WTC11 (cell line): Measurements from ENCODE around the gene POMT1. TPM values are rescaled to one million over a fixed set of nuclear protein-coding genes. Genes with fewer than 3 reads are reported as not detected.
"Not testable (repeated sequence)": the region's sequence is repeated elsewhere in the genome, so short reads cannot be mapped to it uniquely, and the experiment has no call there.

Source experiments
- ATAC-seq: fragments of 200-7000 bp; cut with Tn5 transposase; 2 replicates; pipeline ENCODE4 v1.10.0; 2021; ENCODE audit warnings: mild to moderate bottlenecking, moderate library complexity
- CTCF ChIA-PET: fragments of 300-600 bp; sonication (Branson Sonifier 250); formaldehyde crosslinking; loops from one replicate; lab custom pipeline; 2021; ENCODE audit warnings: antibody characterized with exemption; lab: Charles Lee
- POLR2A ChIA-PET: fragments of 350-600 bp; sonication (Branson Sonifier 250); formaldehyde crosslinking; loops from one replicate; lab custom pipeline; 2021; ENCODE audit warnings: antibody characterized with exemption; lab: Charles Lee
- DNase-seq: peaks from one replicate; pipeline ENCODE4 v3.0.0; 2021; ENCODE audit warnings: low spot score
- H3K27ac Mint-ChIP-seq: 2 replicates; pipeline ENCODE4 v1.8.0; 2021; ENCODE audit warnings: mixed read lengths
- H3K27me3 Mint-ChIP-seq: 2 replicates; pipeline ENCODE4 v1.8.0; 2021; ENCODE audit warnings: low read depth, mild to moderate bottlenecking, moderate library complexity, mixed read lengths
- H3K36me3 Mint-ChIP-seq: 2 replicates; pipeline ENCODE4 v1.8.0; 2021; ENCODE audit warnings: mixed read lengths
- H3K4me1 Mint-ChIP-seq: 2 replicates; pipeline ENCODE4 v1.8.0; 2022; ENCODE audit warnings: mixed read lengths
- H3K4me3 Mint-ChIP-seq: 2 replicates; pipeline ENCODE4 v1.8.0; 2021; ENCODE audit warnings: mild to moderate bottlenecking, moderate library complexity, mixed read lengths
- H3K9me3 Mint-ChIP-seq: 2 replicates; pipeline ENCODE4 v1.8.0; 2021; ENCODE audit warnings: mixed read lengths
- ATF1 ChIP-seq: sonication (generic); formaldehyde crosslinking; IDR thresholded peaks from 2 replicates; pipeline ENCODE4 v1.8.1; 2023; ENCODE audit warnings: mild to moderate bottlenecking, moderate library complexity, missing genetic modification reagents
- FOXJ3 ChIP-seq: sonication (generic); formaldehyde crosslinking; IDR thresholded peaks from 2 replicates; pipeline ENCODE4 v1.9.0; 2021; ENCODE audit warnings: missing genetic modification reagents, mild to moderate bottlenecking, borderline replicate concordance
- NR3C1 ChIP-seq: sonication (generic); formaldehyde crosslinking; conservative IDR thresholded peaks from 2 replicates; pipeline ENCODE4 v1.8.1; 2023; ENCODE audit warnings: low read depth, mild to moderate bottlenecking, missing genetic modification reagents
- PRRX2 ChIP-seq: fragments of 250-450 bp; sonication (Bioruptor Pico); IDR thresholded peaks from 2 replicates; pipeline ENCODE4 v1.8.0; 2021; ENCODE audit warnings: mild to moderate bottlenecking
- SMAD3 ChIP-seq: sonication (generic); formaldehyde crosslinking; IDR thresholded peaks from 2 replicates; pipeline ENCODE4 v1.8.0; 2022; ENCODE audit warnings: missing genetic modification reagents, mild to moderate bottlenecking, borderline replicate concordance
- SP1 ChIP-seq: sonication (generic); formaldehyde crosslinking; conservative IDR thresholded peaks from 2 replicates; pipeline ENCODE4 v1.8.1; 2022; ENCODE audit warnings: missing genetic modification reagents
- ZNF232 ChIP-seq: sonication (generic); formaldehyde crosslinking; IDR thresholded peaks from 2 replicates; pipeline ENCODE4 v1.8.0; 2022; ENCODE audit warnings: mild to moderate bottlenecking, missing genetic modification reagents
- ZNF396 ChIP-seq: fragments of 250-450 bp; sonication (Bioruptor Pico); IDR thresholded peaks from 2 replicates; pipeline ENCODE4 v1.8.0; 2021; ENCODE audit warnings: mild to moderate bottlenecking, moderate library complexity, borderline replicate concordance
- ZNF416 ChIP-seq: fragments of 250-450 bp; sonication (Bioruptor Pico); IDR thresholded peaks from 2 replicates; pipeline ENCODE4 v1.9.0; 2021; ENCODE audit warnings: mild to moderate bottlenecking, inconsistent platforms
- ZNF423 ChIP-seq: fragments of 250-450 bp; sonication (Bioruptor Pico); IDR thresholded peaks from 2 replicates; pipeline ENCODE4 v2.1.2; 2022; ENCODE audit warnings: mild to moderate bottlenecking, moderate library complexity
- total RNA-seq: library from RNA; stranded (reverse); gene quantifications from 3 replicates; pipeline ENCODE4 v1.2.3, GENCODE V29; 2021
- TF ChIP-seq, protein P1 (sequence below): sonication (generic); formaldehyde crosslinking; IDR thresholded peaks from 2 replicates; pipeline ENCODE4 v1.8.0; 2023; ENCODE audit warnings: mild to moderate bottlenecking, missing genetic modification reagents
- TF ChIP-seq, protein P2 (sequence below): sonication (generic); formaldehyde crosslinking; IDR thresholded peaks from 2 replicates; pipeline ENCODE4 v1.8.1; 2022; ENCODE audit warnings: low read depth, missing genetic modification reagents, borderline replicate concordance
- TF ChIP-seq, protein P3 (sequence below): fragments of 250-450 bp; sonication (Bioruptor Pico); IDR thresholded peaks from 2 replicates; pipeline ENCODE4 v2.1.2; 2022; ENCODE audit warnings: mild to moderate bottlenecking, moderate library complexity
- TF ChIP-seq, protein P4 (sequence below): sonication (generic); formaldehyde crosslinking; IDR thresholded peaks from 2 replicates; pipeline ENCODE4 v1.8.0; 2022; ENCODE audit warnings: mild to moderate bottlenecking, missing genetic modification reagents
- TF ChIP-seq, protein P5 (sequence below): sonication (generic); formaldehyde crosslinking; IDR thresholded peaks from 2 replicates; pipeline ENCODE4 v1.8.0; 2023; ENCODE audit warnings: missing genetic modification reagents

Gene POMT1
- total RNA-seq, 1 experiment from 2014 or later, result 36.2 TPM

DNA sequence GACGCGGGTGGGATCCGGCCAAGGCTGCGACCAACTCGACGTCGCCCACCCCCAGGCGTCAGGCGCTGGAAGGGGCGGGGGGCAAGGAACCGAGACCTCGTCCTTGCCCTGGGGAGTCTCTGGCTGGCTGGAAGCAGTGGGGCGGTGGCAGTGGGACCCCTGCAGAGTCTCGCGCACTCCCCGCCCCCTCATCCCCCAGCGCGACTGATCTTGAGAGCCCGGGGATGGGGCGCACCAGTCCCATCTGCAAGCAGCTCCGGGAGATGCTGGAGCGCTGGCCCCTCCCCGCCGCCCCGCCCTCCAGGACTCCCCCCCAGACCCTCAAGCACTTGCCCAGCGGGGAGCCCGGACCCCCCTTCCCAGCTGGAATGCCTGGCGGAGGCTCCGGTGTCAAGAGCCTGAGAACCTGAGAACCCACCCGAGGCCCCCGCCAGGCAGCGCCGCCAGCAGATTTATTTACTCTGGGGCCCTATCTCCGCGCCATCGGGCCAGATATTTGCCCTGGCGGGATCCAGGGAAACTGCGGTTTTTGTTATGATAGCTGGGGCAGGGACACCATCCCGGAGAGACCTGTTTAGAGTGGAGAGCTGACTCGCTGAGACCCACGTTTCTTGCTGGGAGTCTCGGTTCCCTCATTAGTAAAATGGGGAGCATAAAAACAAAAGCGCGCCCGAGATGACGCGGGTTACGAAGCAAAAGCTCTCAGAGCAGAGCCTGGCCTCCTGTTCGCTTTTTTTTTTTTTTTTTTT, 43.8 kb downstream of the POMT1 start:
- ChIA-PET POLR2A (interaction anchor here (0.9 to 1.7 kb wide), 3 partner anchors 8 to 12 kb away, joined by 3 to 4 read pairs (median 3); no protein-coding TSS in a partner anchor), CTCF (interaction anchor here (0.6 to 2.0 kb wide), 14 partner anchors 11 to 328 kb away, joined by 3 to 11 read pairs (median 3); no protein-coding TSS in a partner anchor)
- peak; percentile 69 for DNase-seq
- TF ChIP-seq, protein P1, sequence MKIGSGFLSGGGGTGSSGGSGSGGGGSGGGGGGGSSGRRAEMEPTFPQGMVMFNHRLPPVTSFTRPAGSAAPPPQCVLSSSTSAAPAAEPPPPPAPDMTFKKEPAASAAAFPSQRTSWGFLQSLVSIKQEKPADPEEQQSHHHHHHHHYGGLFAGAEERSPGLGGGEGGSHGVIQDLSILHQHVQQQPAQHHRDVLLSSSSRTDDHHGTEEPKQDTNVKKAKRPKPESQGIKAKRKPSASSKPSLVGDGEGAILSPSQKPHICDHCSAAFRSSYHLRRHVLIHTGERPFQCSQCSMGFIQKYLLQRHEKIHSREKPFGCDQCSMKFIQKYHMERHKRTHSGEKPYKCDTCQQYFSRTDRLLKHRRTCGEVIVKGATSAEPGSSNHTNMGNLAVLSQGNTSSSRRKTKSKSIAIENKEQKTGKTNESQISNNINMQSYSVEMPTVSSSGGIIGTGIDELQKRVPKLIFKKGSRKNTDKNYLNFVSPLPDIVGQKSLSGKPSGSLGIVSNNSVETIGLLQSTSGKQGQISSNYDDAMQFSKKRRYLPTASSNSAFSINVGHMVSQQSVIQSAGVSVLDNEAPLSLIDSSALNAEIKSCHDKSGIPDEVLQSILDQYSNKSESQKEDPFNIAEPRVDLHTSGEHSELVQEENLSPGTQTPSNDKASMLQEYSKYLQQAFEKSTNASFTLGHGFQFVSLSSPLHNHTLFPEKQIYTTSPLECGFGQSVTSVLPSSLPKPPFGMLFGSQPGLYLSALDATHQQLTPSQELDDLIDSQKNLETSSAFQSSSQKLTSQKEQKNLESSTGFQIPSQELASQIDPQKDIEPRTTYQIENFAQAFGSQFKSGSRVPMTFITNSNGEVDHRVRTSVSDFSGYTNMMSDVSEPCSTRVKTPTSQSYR, result no peak
- no peak for TF ChIP-seq NR3C1 (CRISPR knock-in tag)
- peak; percentile 45 for ATAC-seq
- H3K27ac Mint-ChIP-seq, result no peak overlapping the region
- peaks cover 41% of the 10 kb centered on the region for H3K36me3 Mint-ChIP-seq
- peak overlapping the region; percentile 68 for H3K4me3 Mint-ChIP-seq
- H3K27me3 Mint-ChIP-seq, result peaks cover 79% of the 10 kb centered on the region
- peaks cover 53% of the 10 kb centered on the region for H3K9me3 Mint-ChIP-seq
- peaks cover 7% of the 10 kb centered on the region for H3K4me1 Mint-ChIP-seq

DNA sequence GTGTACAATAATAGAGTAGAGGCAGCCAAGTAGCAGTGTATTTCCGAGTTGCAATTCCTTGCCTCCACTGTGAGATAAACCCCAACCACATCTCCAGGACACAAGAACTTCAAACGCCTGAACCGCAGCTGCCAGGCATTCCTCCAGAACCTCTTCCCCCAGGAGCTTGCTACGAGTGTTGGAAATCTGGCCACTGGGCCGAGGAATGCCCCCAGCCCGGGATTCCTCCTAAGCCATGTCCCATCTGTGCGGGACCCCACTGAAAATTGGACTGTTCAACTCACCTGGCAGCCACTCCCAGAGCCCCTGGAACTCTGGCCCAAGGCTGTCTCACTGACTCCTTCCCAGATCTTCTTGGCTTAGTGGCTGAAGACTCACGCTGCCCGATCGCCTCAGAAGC, 46.5 kb downstream of the POMT1 start:
- Mint-ChIP-seq H3K36me3 (peaks cover 25% of the 10 kb centered on the region), H3K9me3 (peaks cover 40% of the 10 kb centered on the region), H3K27me3 (peaks cover 89% of the 10 kb centered on the region)
- ATAC-seq, DNase-seq, H3K27ac Mint-ChIP-seq, H3K4me1 Mint-ChIP-seq, POLR2A ChIA-PET, CTCF ChIA-PET, H3K4me3 Mint-ChIP-seq: not testable (repeated sequence)

DNA sequence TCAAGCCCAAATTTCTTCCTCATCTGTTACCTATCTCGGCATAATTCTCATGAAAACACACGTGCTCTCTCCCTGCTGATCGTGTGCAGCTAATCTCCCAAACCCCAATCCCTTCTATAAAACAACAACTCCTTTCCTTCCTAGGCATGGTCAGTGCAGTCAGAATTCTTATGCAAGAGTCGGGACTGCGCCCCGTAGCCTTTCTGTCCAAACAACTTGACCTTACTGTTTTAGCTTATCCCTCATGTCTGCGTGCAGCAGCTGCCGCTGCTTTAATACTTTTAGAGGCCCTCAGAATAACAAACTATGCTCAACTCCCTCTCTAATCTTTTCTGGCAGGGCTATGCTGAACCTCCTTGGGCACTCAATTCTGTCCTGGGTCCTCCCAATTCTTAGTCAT, 47.7 kb downstream of the POMT1 start:
- H3K4me3 Mint-ChIP-seq, H3K27ac Mint-ChIP-seq, POLR2A ChIA-PET, CTCF ChIA-PET, DNase-seq, ATAC-seq: not testable (repeated sequence)
- Mint-ChIP-seq H3K9me3 (peaks cover 35% of the 10 kb centered on the region), H3K4me1 (peaks cover 10% of the 10 kb centered on the region), H3K27me3 (peaks cover 87% of the 10 kb centered on the region), H3K36me3 (peaks cover 22% of the 10 kb centered on the region)

DNA sequence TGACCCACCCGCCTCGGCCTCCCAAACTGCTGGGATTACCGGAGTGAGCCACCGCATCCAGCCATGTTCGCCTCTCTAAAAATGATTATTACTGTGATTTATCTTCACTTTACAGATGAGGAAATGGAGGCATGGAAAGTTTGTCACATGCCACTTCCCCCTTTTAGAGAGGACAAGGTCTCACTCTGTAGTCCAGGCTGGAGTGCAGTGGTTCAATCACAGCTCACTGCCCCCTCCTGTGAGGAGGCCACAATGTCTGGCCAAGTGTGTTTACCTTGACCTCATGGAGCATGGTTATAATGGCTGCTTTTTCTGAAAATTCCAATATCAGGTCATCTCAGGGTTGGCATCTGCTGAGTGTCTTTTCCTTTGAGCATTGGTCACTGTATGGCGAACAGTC, 49.3 kb downstream of the POMT1 start:
- Mint-ChIP-seq H3K27me3 (peaks cover 87% of the 10 kb centered on the region), H3K4me3 (no peak overlapping the region), H3K9me3 (peaks cover 35% of the 10 kb centered on the region), H3K4me1 (peaks cover 10% of the 10 kb centered on the region), H3K36me3 (peaks cover 22% of the 10 kb centered on the region), H3K27ac (no peak overlapping the region)
- ATAC-seq, result no peak
- no peak for DNase-seq
- POLR2A ChIA-PET, result no interaction called here
- TF ChIP-seq FOXJ3 (CRISPR knock-in tag) (no peak), ZNF423 (no peak), ATF1 (CRISPR knock-in tag) (no peak), NR3C1 (CRISPR knock-in tag) (no peak), SP1 (CRISPR knock-in tag) (no peak), ZNF416 (CRISPR knock-in tag) (no peak)
- CTCF ChIA-PET, result no interaction called here

DNA sequence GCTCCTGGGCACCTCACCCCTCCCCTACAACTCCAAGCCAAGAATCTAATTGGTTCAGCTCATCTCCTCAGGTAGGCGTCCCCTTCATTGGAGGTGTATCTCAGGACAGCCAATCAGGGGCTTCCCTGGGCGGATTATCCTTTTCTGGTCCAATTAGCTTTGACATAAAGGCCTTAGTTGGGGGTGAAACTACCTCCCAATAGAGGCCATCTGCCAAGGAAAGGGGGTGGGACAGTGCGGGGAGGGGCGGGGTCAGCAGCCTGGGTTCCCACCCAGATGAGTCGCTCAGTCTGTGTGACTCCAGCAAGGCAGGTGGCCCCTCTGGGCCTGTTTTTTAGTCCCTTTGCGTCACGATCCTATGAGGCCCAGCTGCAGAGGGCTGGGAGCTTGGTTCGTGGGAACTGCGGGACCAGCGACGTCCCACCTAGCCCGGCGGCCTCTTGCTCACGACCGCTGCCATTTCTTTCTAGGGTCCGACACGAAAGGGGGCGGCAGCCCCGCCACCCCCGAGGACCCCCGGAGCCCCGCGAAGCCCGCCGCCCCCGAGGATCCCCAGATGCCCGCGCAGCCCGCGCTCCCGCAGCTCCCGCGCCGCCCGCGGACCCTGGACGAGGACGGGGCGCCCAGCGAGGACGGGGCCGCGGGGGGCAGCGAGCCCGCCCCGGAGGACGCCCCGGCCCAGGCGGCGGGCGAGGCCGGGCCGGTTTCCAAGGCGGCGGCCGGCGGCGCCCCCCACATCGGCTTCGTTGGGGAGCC, 51.5 kb downstream of the POMT1 start:
- no peak overlapping the region for H3K27ac Mint-ChIP-seq
- H3K36me3 Mint-ChIP-seq, result no peaks in the 10 kb centered on the region; the same call in 1 of the 2 replicates
- peak overlapping the region; percentile 47 for H3K4me3 Mint-ChIP-seq
- ATAC-seq (peak; percentile 72), DNase-seq (no peak)
- CTCF ChIA-PET, result interaction anchor here (0.6 to 1.3 kb wide), 10 partner anchors 9 to 1323 kb away, joined by 3 to 5 read pairs (median 3); partner anchors contain the start of gene PRRT1B
- peaks cover 67% of the 10 kb centered on the region for H3K27me3 Mint-ChIP-seq
- H3K4me1 Mint-ChIP-seq, result peaks cover 3% of the 10 kb centered on the region; the same call in 1 of the 2 replicates
- POLR2A ChIA-PET, result interaction anchor here (0.8 kb wide), 1 partner anchor 8 kb away, joined by 3 read pairs; no protein-coding TSS in a partner anchor
- H3K9me3 Mint-ChIP-seq, result peaks cover 13% of the 10 kb centered on the region
- no peak for TF ChIP-seq SMAD3 (CRISPR knock-in tag)
- no peak for TF ChIP-seq PRRX2 (CRISPR knock-in tag)
- TF ChIP-seq, protein P2, sequence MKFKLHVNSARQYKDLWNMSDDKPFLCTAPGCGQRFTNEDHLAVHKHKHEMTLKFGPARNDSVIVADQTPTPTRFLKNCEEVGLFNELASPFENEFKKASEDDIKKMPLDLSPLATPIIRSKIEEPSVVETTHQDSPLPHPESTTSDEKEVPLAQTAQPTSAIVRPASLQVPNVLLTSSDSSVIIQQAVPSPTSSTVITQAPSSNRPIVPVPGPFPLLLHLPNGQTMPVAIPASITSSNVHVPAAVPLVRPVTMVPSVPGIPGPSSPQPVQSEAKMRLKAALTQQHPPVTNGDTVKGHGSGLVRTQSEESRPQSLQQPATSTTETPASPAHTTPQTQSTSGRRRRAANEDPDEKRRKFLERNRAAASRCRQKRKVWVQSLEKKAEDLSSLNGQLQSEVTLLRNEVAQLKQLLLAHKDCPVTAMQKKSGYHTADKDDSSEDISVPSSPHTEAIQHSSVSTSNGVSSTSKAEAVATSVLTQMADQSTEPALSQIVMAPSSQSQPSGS (CRISPR knock-in tag), result no peak
- TF ChIP-seq, protein P3, sequence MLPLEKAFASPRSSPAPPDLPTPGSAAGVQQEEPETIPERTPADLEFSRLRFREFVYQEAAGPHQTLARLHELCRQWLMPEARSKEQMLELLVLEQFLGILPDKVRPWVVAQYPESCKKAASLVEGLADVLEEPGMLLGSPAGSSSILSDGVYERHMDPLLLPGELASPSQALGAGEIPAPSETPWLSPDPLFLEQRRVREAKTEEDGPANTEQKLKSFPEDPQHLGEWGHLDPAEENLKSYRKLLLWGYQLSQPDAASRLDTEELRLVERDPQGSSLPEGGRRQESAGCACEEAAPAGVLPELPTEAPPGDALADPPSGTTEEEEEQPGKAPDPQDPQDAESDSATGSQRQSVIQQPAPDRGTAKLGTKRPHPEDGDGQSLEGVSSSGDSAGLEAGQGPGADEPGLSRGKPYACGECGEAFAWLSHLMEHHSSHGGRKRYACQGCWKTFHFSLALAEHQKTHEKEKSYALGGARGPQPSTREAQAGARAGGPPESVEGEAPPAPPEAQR, result no peak
- TF ChIP-seq ZNF232, result no peak
- TF ChIP-seq ZNF396, result no peak
- TF ChIP-seq ZNF423, result no peak
- TF ChIP-seq, protein P4, sequence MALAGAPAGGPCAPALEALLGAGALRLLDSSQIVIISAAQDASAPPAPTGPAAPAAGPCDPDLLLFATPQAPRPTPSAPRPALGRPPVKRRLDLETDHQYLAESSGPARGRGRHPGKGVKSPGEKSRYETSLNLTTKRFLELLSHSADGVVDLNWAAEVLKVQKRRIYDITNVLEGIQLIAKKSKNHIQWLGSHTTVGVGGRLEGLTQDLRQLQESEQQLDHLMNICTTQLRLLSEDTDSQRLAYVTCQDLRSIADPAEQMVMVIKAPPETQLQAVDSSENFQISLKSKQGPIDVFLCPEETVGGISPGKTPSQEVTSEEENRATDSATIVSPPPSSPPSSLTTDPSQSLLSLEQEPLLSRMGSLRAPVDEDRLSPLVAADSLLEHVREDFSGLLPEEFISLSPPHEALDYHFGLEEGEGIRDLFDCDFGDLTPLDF (CRISPR knock-in tag), result no peak
- TF ChIP-seq, protein P5, sequence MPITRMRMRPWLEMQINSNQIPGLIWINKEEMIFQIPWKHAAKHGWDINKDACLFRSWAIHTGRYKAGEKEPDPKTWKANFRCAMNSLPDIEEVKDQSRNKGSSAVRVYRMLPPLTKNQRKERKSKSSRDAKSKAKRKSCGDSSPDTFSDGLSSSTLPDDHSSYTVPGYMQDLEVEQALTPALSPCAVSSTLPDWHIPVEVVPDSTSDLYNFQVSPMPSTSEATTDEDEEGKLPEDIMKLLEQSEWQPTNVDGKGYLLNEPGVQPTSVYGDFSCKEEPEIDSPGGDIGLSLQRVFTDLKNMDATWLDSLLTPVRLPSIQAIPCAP (CRISPR knock-in tag), result no peak
